ENCODE results near the gene LILRB5.
"Not testable (repeated sequence)": the region's sequence is repeated elsewhere in the genome, so short reads cannot be mapped to it uniquely, and the experiment has no call there.

DNA sequence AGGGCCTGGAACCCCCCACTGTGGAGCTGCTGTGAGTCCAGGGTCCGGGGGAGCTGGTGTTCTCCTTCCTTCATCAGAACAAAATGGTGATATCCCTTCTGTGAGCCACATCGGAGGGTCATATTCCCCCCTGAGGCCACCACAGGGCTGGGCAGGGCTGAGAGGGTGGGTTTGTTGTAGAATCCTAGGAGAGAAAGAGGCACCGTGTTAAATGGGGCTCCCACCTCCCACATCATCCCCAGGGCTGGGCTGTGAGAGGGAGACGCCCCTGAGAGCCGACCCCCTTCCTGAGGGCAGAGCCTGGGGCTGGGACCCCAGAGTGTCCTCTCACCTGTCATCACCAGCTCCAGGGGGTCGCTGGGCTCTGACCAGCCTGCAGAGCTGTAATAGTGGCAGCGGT, 35.1 kb downstream of the LILRB5 start:
- not testable (repeated sequence) for TF ChIP-seq POLR2A, POLR2AphosphoS5 (IDR thresholded peaks at IDR 0.05)
- TF ChIP-seq, protein P1, sequence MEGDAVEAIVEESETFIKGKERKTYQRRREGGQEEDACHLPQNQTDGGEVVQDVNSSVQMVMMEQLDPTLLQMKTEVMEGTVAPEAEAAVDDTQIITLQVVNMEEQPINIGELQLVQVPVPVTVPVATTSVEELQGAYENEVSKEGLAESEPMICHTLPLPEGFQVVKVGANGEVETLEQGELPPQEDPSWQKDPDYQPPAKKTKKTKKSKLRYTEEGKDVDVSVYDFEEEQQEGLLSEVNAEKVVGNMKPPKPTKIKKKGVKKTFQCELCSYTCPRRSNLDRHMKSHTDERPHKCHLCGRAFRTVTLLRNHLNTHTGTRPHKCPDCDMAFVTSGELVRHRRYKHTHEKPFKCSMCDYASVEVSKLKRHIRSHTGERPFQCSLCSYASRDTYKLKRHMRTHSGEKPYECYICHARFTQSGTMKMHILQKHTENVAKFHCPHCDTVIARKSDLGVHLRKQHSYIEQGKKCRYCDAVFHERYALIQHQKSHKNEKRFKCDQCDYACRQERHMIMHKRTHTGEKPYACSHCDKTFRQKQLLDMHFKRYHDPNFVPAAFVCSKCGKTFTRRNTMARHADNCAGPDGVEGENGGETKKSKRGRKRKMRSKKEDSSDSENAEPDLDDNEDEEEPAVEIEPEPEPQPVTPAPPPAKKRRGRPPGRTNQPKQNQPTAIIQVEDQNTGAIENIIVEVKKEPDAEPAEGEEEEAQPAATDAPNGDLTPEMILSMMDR (IDR thresholded peaks at IDR 0.05) = not testable (repeated sequence)

Data from breast epithelium (tissue), 3 donors.